CD14-positive monocyte (primary cell): Measurements from ENCODE around the gene CAMK1. TPM values are rescaled to one million over a fixed set of nuclear protein-coding genes. Genes with fewer than 3 reads are reported as not detected.
A peak's percentile ranks its signal among the peaks of the same experiment; 100 is the strongest.

Source experiments
- DNase-seq, 3 donors: peaks; one replicate each; pipeline ENCODE4 v3.0.0-alpha.2; 2011 to 2022
- H2AFZ ChIP-seq: 2 replicates; pipeline ENCODE4 v1.6.0; 2012; ENCODE audit warnings: mild to moderate bottlenecking, low read depth, low read length, inconsistent platforms; ENCODE audit not compliant: insufficient read depth, poor library complexity, severe bottlenecking
- H3K27ac ChIP-seq, 2 donors: 1 replicate in 1 of 2; 2 replicates in 1 of 2; pipeline ENCODE4 v1.5.1; 2012 to 2013; ENCODE audit warnings: low read length in 2 of 2, control low read depth in 1 of 2, inconsistent platforms in 1 of 2, low read depth in 1 of 2, mild to moderate bottlenecking in 1 of 2
- H3K27me3 ChIP-seq, 2 donors: one replicate each; pipeline versions ENCODE4 v1.6.0 to v1.6.1; 2011 to 2013; ENCODE audit warnings: low read length in 2 of 2; ENCODE audit not compliant: control insufficient read depth in 2 of 2, insufficient read depth in 2 of 2
- H3K36me3 ChIP-seq, 2 donors: replicated peaks in 1 of 2; 1 replicate in 1 of 2; 2 replicates in 1 of 2; pipeline versions ENCODE4 v1.5.1 to v1.6.1; 2012 to 2013; ENCODE audit warnings: low read length in 2 of 2, control low read depth in 1 of 2, inconsistent platforms in 1 of 2, mild to moderate bottlenecking in 1 of 2; ENCODE audit not compliant: insufficient read depth in 2 of 2, control insufficient read depth in 1 of 2
- H3K4me1 ChIP-seq, 2 donors: 1 replicate in 1 of 2; 2 replicates in 1 of 2; pipeline versions ENCODE4 v1.5.1 to v1.6.1; 2012 to 2013; ENCODE audit warnings: low read length in 2 of 2, control low read depth in 1 of 2, inconsistent platforms in 1 of 2, mild to moderate bottlenecking in 1 of 2, moderate library complexity in 1 of 2; ENCODE audit not compliant: insufficient read depth in 2 of 2, control insufficient read depth in 1 of 2
- H3K4me2 ChIP-seq: replicated peaks from 2 replicates; pipeline ENCODE3; 2012; ENCODE audit warnings: low read length, moderate library complexity, mild to moderate bottlenecking; ENCODE audit not compliant: poor library complexity, severe bottlenecking; ENCODE audit errors: extremely low read depth
- H3K4me3 ChIP-seq, 3 experiments: fragments of 200-600 bp in 1 of 3; sonication (generic) in 1 of 3; replicated peaks in 1 of 3; 1 replicate in 2 of 3; 2 replicates in 1 of 3; pipeline ENCODE4 v1.5.1; 2011 to 2013; ENCODE audit warnings: low read length in 3 of 3, mild to moderate bottlenecking in 3 of 3, control low read depth in 2 of 3, low read depth in 2 of 3, inconsistent platforms in 1 of 3, moderate library complexity in 1 of 3
- H3K79me2 ChIP-seq: 2 replicates; pipeline ENCODE4 v1.6.0; 2012; ENCODE audit warnings: mild to moderate bottlenecking, control low read depth, inconsistent platforms, low read length, moderate library complexity; ENCODE audit not compliant: insufficient read depth
- H3K9ac ChIP-seq: 2 replicates; pipeline ENCODE4 v1.6.0; 2017; ENCODE audit warnings: low read length, mild to moderate bottlenecking; ENCODE audit not compliant: insufficient read depth, poor library complexity, severe bottlenecking
- H3K9me3 ChIP-seq, 2 donors: replicated peaks in 1 of 2; 1 replicate in 1 of 2; 2 replicates in 1 of 2; pipeline versions ENCODE4 v1.5.1 to v1.6.1; 2012 to 2013; ENCODE audit warnings: low read length in 2 of 2, control low read depth in 1 of 2; ENCODE audit not compliant: control insufficient read depth in 1 of 2, insufficient read depth in 1 of 2
- H4K20me1 ChIP-seq: 2 replicates; pipeline ENCODE4 v1.6.0; 2012; ENCODE audit warnings: mild to moderate bottlenecking, low read length, control low read depth, moderate library complexity; ENCODE audit not compliant: insufficient read depth
- H3K27ac Mint-ChIP-seq, 7 donors: one replicate each; pipeline ENCODE4 v1.8.0; 2020; ENCODE audit warnings: mild to moderate bottlenecking in 7 of 7, mixed read lengths in 7 of 7, moderate library complexity in 6 of 7, inconsistent platforms in 2 of 7
- H3K27me3 Mint-ChIP-seq, 3 donors: one replicate each; pipeline ENCODE4 v1.8.0; 2021 to 2022; ENCODE audit warnings: low read depth in 3 of 3, mild to moderate bottlenecking in 3 of 3, mixed read lengths in 3 of 3, moderate library complexity in 3 of 3, inconsistent platforms in 1 of 3
- H3K36me3 Mint-ChIP-seq, 2 donors: one replicate each; pipeline ENCODE4 v1.8.0; 2020; ENCODE audit warnings: mixed read lengths in 2 of 2, inconsistent platforms in 1 of 2, mild to moderate bottlenecking in 1 of 2
- H3K4me1 Mint-ChIP-seq: one replicate; pipeline ENCODE4 v1.8.0; 2020; ENCODE audit warnings: mild to moderate bottlenecking, mixed read lengths
- H3K4me3 Mint-ChIP-seq, 2 donors: one replicate each; pipeline ENCODE4 v1.8.0; 2020; ENCODE audit warnings: mild to moderate bottlenecking in 2 of 2, mixed read lengths in 2 of 2, moderate library complexity in 1 of 2
- H3K9me3 Mint-ChIP-seq, 7 donors: one replicate each; pipeline ENCODE4 v1.8.0; 2020 to 2022; ENCODE audit warnings: mixed read lengths in 7 of 7, mild to moderate bottlenecking in 6 of 7, moderate library complexity in 6 of 7, inconsistent platforms in 2 of 7
- CTCF ChIP-seq: fragments of 200-600 bp; IDR thresholded peaks from one replicate; pipeline ENCODE4 v1.8.0; 2022; ENCODE audit warnings: antibody characterized with exemption, mild to moderate bottlenecking
- WGBS: methylation state at CpG from one replicate; pipeline ENCODE4 v1.1.5; 2013; ENCODE audit warnings: missing lambda C conversion rate; ENCODE audit not compliant: insufficient coverage; 5-methylcytosine and 5-hydroxymethylcytosine counted together
- intact Hi-C, 2 donors: fragments of 100-400 bp; cut with micrococcal nuclease; formaldehyde crosslinking; loops; one replicate each; pipeline versions ENCODE4 v1.15.0 to v1.15.1; 2023
- polyA plus RNA-seq, 3 donors: library from polyadenylated mRNA; depleted of rRNA in 1 of 3; unstranded in 2 of 3; stranded (reverse) in 1 of 3; fragments of 300-500 nt in 2 of 3; fragments of >200 nt in 1 of 3; fragmentation: Illumina TruSeq in 2 of 3; gene quantifications; 1 replicate in 2 of 3; 2 replicates in 1 of 3; pipeline ENCODE4 v1.2.3, GENCODE V29; 2012 to 2021

The CAMK1 gene
- polyA plus RNA-seq, 3 donors: 106 to 137 (median 118) TPM

GRCh38 chr3:9780910-9781309 lies 11.2 kb upstream of the CAMK1 start:
- Histone ChIP-seq H3K4me3 (peak overlapping the region in 1 of 3 experiments; percentile 47), H3K4me1 (peaks cover 61 to 63% of the 10 kb centered on the region in 2 donors), H3K36me3 (peaks cover 21 to 31% of the 10 kb centered on the region in 2 donors), H4K20me1 (no peaks in the 10 kb centered on the region), H3K4me2 (no peak overlapping the region), H3K9me3 (no peaks in the 10 kb centered on the region), H3K27me3 (no peaks in the 10 kb centered on the region), H3K9ac (peak overlapping the region; percentile 71), H3K79me2 (peaks cover 4% of the 10 kb centered on the region), H3K27ac (peak overlapping the region; percentile 80 to 91), H2AFZ (no peak overlapping the region)
- Mint-ChIP-seq H3K36me3 (peaks cover 33 to 44% of the 10 kb centered on the region in 2 donors), H3K27ac (peak overlapping the region in 6 of 7 donors; percentile 31 to 99 (median 95)), H3K4me3 (no peak overlapping the region), H3K9me3 (no peaks in the 10 kb centered on the region), H3K27me3 (peaks cover 0 to 1% (median 0%) of the 10 kb centered on the region in 3 donors), H3K4me1 (peaks cover 64% of the 10 kb centered on the region)
- intact Hi-C loops: no loop called here
- WGBS: 92% methylated on average over 2 of the region's 4 CpGs
- no peak for DNase-seq
- no peak for TF ChIP-seq CTCF

GRCh38 chr3:9780458-9780812 lies 10.7 kb upstream of the CAMK1 start:
- peaks cover 18 to 26% of the 10 kb centered on the region in 2 donors for H3K36me3 ChIP-seq
- WGBS: 9% methylated on average over 6 of the region's 10 CpGs
- peak overlapping the region; percentile 63 for H3K4me2 ChIP-seq
- no peaks in the 10 kb centered on the region for H3K9me3 Mint-ChIP-seq
- peak overlapping the region; percentile 93 to 99 (median 96) for H3K27ac Mint-ChIP-seq
- H3K79me2 ChIP-seq: peaks cover 4% of the 10 kb centered on the region
- H3K36me3 Mint-ChIP-seq: peaks cover 29 to 39% of the 10 kb centered on the region in 2 donors
- H3K4me1 ChIP-seq: peaks cover 61 to 63% of the 10 kb centered on the region in 2 donors
- peak overlapping the region; percentile 71 for H3K9ac ChIP-seq
- intact Hi-C loops: no loop called here
- H3K27me3 Mint-ChIP-seq: peaks cover 0 to 2% (median 1%) of the 10 kb centered on the region in 3 donors
- no peaks in the 10 kb centered on the region for H4K20me1 ChIP-seq
- peak overlapping the region in 1 of 3 experiments; percentile 47 for H3K4me3 ChIP-seq
- peaks cover 62% of the 10 kb centered on the region for H3K4me1 Mint-ChIP-seq
- no peaks in the 10 kb centered on the region for H3K9me3 ChIP-seq
- peak overlapping the region; percentile 80 to 91 for H3K27ac ChIP-seq
- H3K4me3 Mint-ChIP-seq: peak overlapping the region; percentile 6 to 78
- peak in 2 of 3 donors; percentile 19 to 24 for DNase-seq
- H2AFZ ChIP-seq: peak overlapping the region; percentile 96
- no peaks in the 10 kb centered on the region for H3K27me3 ChIP-seq
- TF ChIP-seq CTCF: no peak
